A549 treated with Hydrocortisone at 1 μM for 4 hours (cell line): ENCODE measurements around the gene TEX11. TPM values are rescaled to one million over a fixed set of nuclear protein-coding genes. Genes with fewer than 3 reads are reported as not detected.

Experiments
- total RNA-seq: library from RNA; stranded (reverse); fragments of 200-300 nt; extraction: Qiagen RNA extraction; gene quantifications from 5 replicates; pipeline ENCODE4 v1.2.3, GENCODE V29; 2022

TEX11 gene
- not detected in 5 replicates for total RNA-seq

GRCh38 chrX:70908541-70908940 lies at the start of gene TEX11:
Gene TEX11 (minus strand): TSS chrX:70908711. CDS start chrX:70907789, 922 bp downstream.

Other genes starting within 250 kb of the TEX11 start
- gene SLC7A3, start 22.4 kb upstream of the TEX11 start, total RNA-seq, result 0.05 TPM in 1 of 5 replicates, not detected in the others
- gene SNX12, start 159.6 kb upstream of the TEX11 start, total RNA-seq, result 72.3 to 82.6 TPM (median 73.9 TPM) in 5 replicates
- 1.2 to 1.9 TPM (median 1.4 TPM) in 5 replicates for gene FOXO4, start 187.1 kb upstream of the TEX11 start, total RNA-seq
- not detected in 5 replicates for gene CXorf65, start 198.0 kb upstream of the TEX11 start, total RNA-seq
- gene IL2RG, start 202.9 kb upstream of the TEX11 start, total RNA-seq, result 0.09 to 0.32 TPM (median 0.23 TPM) in 3 of 5 replicates, not detected in the others
- gene MED12, start 209.9 kb upstream of the TEX11 start, total RNA-seq, result 9.0 to 12.0 TPM (median 10.9 TPM) in 5 replicates
- 0.80 to 1.2 TPM (median 0.97 TPM) in 5 replicates for gene NLGN3, start 236.1 kb upstream of the TEX11 start, total RNA-seq